K562 (cell line): ENCODE measurements around the gene WFDC13. TPM values are rescaled to one million over a fixed set of nuclear protein-coding genes. Genes with fewer than 3 reads are reported as not detected.

Experiments used
- ATAC-seq: fragments of 200-7000 bp; cut with Tn5 transposase; 3 replicates; pipeline ENCODE4 v1.9.1; 2020; ENCODE audit warnings: moderate library complexity
- BruUV-seq: library from RNA; stranded (reverse); fragments of 400-500 nt; replicated peaks from 2 replicates; lab custom pipeline; 2021; lab: Mats Ljungman, UMichigan
- CTCF ChIA-PET: fragments of 300-600 bp; formaldehyde crosslinking; extraction: SDS; loops from one replicate; lab custom pipeline; 2021; ENCODE audit warnings: low intra/inter-chr PET ratio; lab: Yijun Ruan, JAX
- POLR2A ChIA-PET: fragments of 300-600, 350-650 bp; sonication (Branson Sonifier 250); formaldehyde crosslinking; extraction: SDS; loops from one replicate; lab custom pipeline; 2021; ENCODE audit warnings: antibody characterized with exemption, inconsistent platforms; lab: Yijun Ruan, JAX
- DNase-seq, 4 experiments: peaks; one replicate each; pipeline versions ENCODE4 v3.0.0 to v3.0.0-alpha.2; 2011 to 2018; ENCODE audit warnings: low spot score in 3 of 4, mixed read lengths in 3 of 4; ENCODE audit errors: extremely low read depth in 1 of 4
- FAIRE-seq: peaks from 2 replicates; lab custom pipeline; 2011; peaks lifted over from hg19 to GRCh38; lab: Jason Lieb, UNC
- H2AFZ ChIP-seq: 2 replicates; pipeline ENCODE4 v1.6.0; 2011; ENCODE audit warnings: low read depth, low read length, control low read depth, inconsistent platforms
- H3K27ac ChIP-seq: fragments of 200-600 bp; 3 replicates; pipeline ENCODE4 v1.8.0; 2011; ENCODE audit warnings: low read depth, mild to moderate bottlenecking, control low read depth, inconsistent platforms, low read length, moderate library complexity, mixed read lengths; ENCODE audit errors: extremely low read depth
- H3K27me3 ChIP-seq, 2 experiments: fragments of 300-600 bp in 1 of 2; 2 replicates in 1 of 2; 3 replicates in 1 of 2; pipeline versions ENCODE4 v1.6.0 to v1.8.0; 2011; ENCODE audit warnings: inconsistent platforms in 2 of 2, low read length in 2 of 2, mild to moderate bottlenecking in 1 of 2, mixed read lengths in 1 of 2, moderate library complexity in 1 of 2; ENCODE audit not compliant: control insufficient read depth in 2 of 2, insufficient read depth in 2 of 2
- H3K36me3 ChIP-seq: fragments of 300-600 bp; 3 replicates; pipeline ENCODE4 v1.8.0; 2011; ENCODE audit warnings: mild to moderate bottlenecking, low read length, inconsistent platforms; ENCODE audit not compliant: control insufficient read depth, insufficient read depth
- H3K4me1 ChIP-seq, 2 experiments: fragments of 200-600 bp in 1 of 2; replicated peaks in 1 of 2; 2 replicates in 1 of 2; 3 replicates in 1 of 2; pipeline versions ENCODE4 v1.5.1 to v1.8.0; 2011; ENCODE audit warnings: inconsistent platforms in 2 of 2, low read length in 2 of 2, mild to moderate bottlenecking in 1 of 2, mixed read lengths in 1 of 2, moderate library complexity in 1 of 2; ENCODE audit not compliant: control insufficient read depth in 2 of 2, insufficient read depth in 2 of 2
- H3K4me2 ChIP-seq: 2 replicates; pipeline ENCODE4 v1.6.1; 2011; ENCODE audit warnings: low read length, control low read depth, inconsistent platforms, mixed read lengths; ENCODE audit not compliant: insufficient read depth
- H3K4me3 ChIP-seq: fragments of 200-600 bp; sonication (generic), shearing (Covaris generic); 2 replicates; pipeline ENCODE4 v1.5.1; 2016; ENCODE audit warnings: control low read depth, inconsistent platforms
- H3K79me2 ChIP-seq: fragments of 200-600 bp; 3 replicates; pipeline ENCODE4 v1.8.0; 2011; ENCODE audit warnings: low read length, inconsistent platforms; ENCODE audit not compliant: control insufficient read depth, insufficient read depth
- H3K9ac ChIP-seq, 2 experiments: 2 replicates each; pipeline versions ENCODE4 v1.6.0 to v1.6.1; 2011; ENCODE audit warnings: low read depth in 2 of 2, low read length in 2 of 2, control low read depth in 1 of 2, inconsistent platforms in 1 of 2, mild to moderate bottlenecking in 1 of 2, mixed read lengths in 1 of 2; ENCODE audit not compliant: insufficient read depth in 1 of 2
- H3K9me1 ChIP-seq: one replicate; pipeline ENCODE4 v1.6.0; 2011; ENCODE audit warnings: inconsistent platforms, mild to moderate bottlenecking, low read length, moderate library complexity; ENCODE audit not compliant: control insufficient read depth, insufficient read depth
- H3K9me3 ChIP-seq: replicated peaks from 2 replicates; pipeline ENCODE4 v1.5.1; 2011; ENCODE audit warnings: low read depth, low read length, inconsistent platforms; ENCODE audit not compliant: control insufficient read depth, insufficient read depth
- H4K20me1 ChIP-seq: replicated peaks from 2 replicates; pipeline ENCODE4 v1.6.1; 2011; ENCODE audit warnings: low read length, inconsistent platforms, mixed read lengths; ENCODE audit not compliant: control insufficient read depth, insufficient read depth
- ARNT ChIP-seq, 2 experiments: fragments of 450-650 bp; IDR thresholded peaks; 2 replicates each; pipeline ENCODE4 v1.6.1; 2016; ENCODE audit warnings: mild to moderate bottlenecking in 1 of 2
- BCLAF1 ChIP-seq, 2 experiments: fragments of 450-650 bp in 1 of 2; IDR thresholded peaks; 2 replicates each; pipeline ENCODE4 v1.6.1; 2011 to 2017; ENCODE audit warnings: low read depth in 2 of 2, antibody characterized with exemption in 1 of 2, borderline replicate concordance in 1 of 2, low read length in 1 of 2, mild to moderate bottlenecking in 1 of 2, mixed read lengths in 1 of 2; ENCODE audit not compliant: control insufficient read depth in 1 of 2
- CREB1 ChIP-seq, 2 experiments: sonication (generic) in 1 of 2; formaldehyde crosslinking in 1 of 2; IDR thresholded peaks; 2 replicates each; pipeline versions ENCODE4 v1.6.1 to v1.8.0; 2012 to 2022; ENCODE audit warnings: inconsistent platforms in 1 of 2, mild to moderate bottlenecking in 1 of 2, missing genetic modification reagents in 1 of 2, moderate library complexity in 1 of 2
- HMBOX1 ChIP-seq: sonication (generic); IDR thresholded peaks from 2 replicates; pipeline ENCODE4 v1.6.1; 2016
- ZNF124 ChIP-seq: sonication (generic); formaldehyde crosslinking; IDR thresholded peaks from 2 replicates; pipeline ENCODE4 v1.8.1; 2022; ENCODE audit warnings: missing genetic modification reagents
- ZNF407 ChIP-seq: fragments of 450-650 bp; IDR thresholded peaks from 2 replicates; pipeline ENCODE4 v1.6.1; 2016; ENCODE audit warnings: low read depth
- in situ Hi-C: fragments of 300-500 bp; cut with MboI; formaldehyde crosslinking; loops from 4 replicates; pipeline ENCODE4 v1.15.0; 2018; ENCODE audit warnings: inconsistent platforms, mixed read lengths
- intact Hi-C: fragments of 100-400 bp; cut with micrococcal nuclease; formaldehyde crosslinking; loops from 2 replicates; pipeline ENCODE4 v1.14.2; 2022
- polyA plus RNA-seq, 8 experiments: library from polyadenylated mRNA; depleted of rRNA in 4 of 8; stranded (reverse) in 5 of 8; unstranded in 3 of 8; fragments of >200 nt; fragmentation: Nextera tagmentation in 2 of 8; fragmentation: Illumina TruSeq in 1 of 8; extraction: Ambion mirVana in 2 of 8; extraction: Trizol in 1 of 8; gene quantifications; 2 replicates each; pipeline versions ENCODE4 v1.2.1 to v1.2.3, GENCODE V29; 2011 to 2014; ENCODE audit warnings: inconsistent platforms in 1 of 8, missing spikeins in 1 of 8
- total RNA-seq, 7 experiments: library from RNA; depleted of rRNA in 6 of 7; stranded (reverse); fragments of >200 nt in 6 of 7; fragmentation: Illumina TruSeq in 2 of 7; extraction: Trizol in 2 of 7; gene quantifications; 2 replicates each; pipeline versions ENCODE4 v1.2.1 to v1.2.3, GENCODE V29; 2011 to 2021; ENCODE audit warnings: low replicate concordance in 1 of 7

WFDC13 gene
- total and polyA plus RNA-seq, 9 of the 15 experiments (the other 6 are each of a cell fraction or from before 2014, with no cell fraction given), result not detected

GRCh38 chr20:45670139-45670538 lies 31.7 kb upstream of the WFDC13 start, which contains the start of gene WFDC11 (continued):
- no peak for TF ChIP-seq BCLAF1 (IDR thresholded peaks at IDR 0.05; ENCODE audit: borderline replicate concordance in 1 of 2, control insufficient read depth in 1 of 2, low read depth in 2 of 2, low read length in 1 of 2)

- no peaks in the 10 kb centered on the region for H3K27me3 ChIP-seq
- no TSS peak for BruUV-seq
- CTCF ChIA-PET, result interaction anchor here (0.7 kb wide), 1 partner anchor 93 kb away, joined by 3 read pairs; no protein-coding TSS in a partner anchor
- no peaks in the 10 kb centered on the region for H3K79me2 ChIP-seq
- H3K9ac ChIP-seq, result no peak overlapping the region
- DNase-seq (no peak), ATAC-seq (no peak), FAIRE-seq (no peak)
- no peak overlapping the region for H3K27ac ChIP-seq
- H3K9me3 ChIP-seq, result no peaks in the 10 kb centered on the region
- no peak overlapping the region for H3K4me3 ChIP-seq
- POLR2A ChIA-PET, result no interaction called here
- in situ Hi-C loops, result no loop called here
- H3K4me2 ChIP-seq, result no peak overlapping the region
- intact Hi-C loops, result no loop called here
- H2AFZ ChIP-seq, result no peak overlapping the region
- H4K20me1 ChIP-seq, result no peaks in the 10 kb centered on the region
- no peaks in the 10 kb centered on the region for H3K36me3 ChIP-seq
- no peaks in the 10 kb centered on the region for H3K9me1 ChIP-seq
- H3K4me1 ChIP-seq, result no peaks in the 10 kb centered on the region
- TF ChIP-seq ARNT (IDR thresholded peaks at IDR 0.05) (no peak), HMBOX1 (no peak), ZNF124 (CRISPR knock-in tag) (no peak), ZNF407 (no peak), CREB1 (IDR thresholded peaks at IDR 0.05) (no peak), CREB1 (CRISPR knock-in tag; IDR thresholded peaks at IDR 0.05) (no peak)
These were observed 29.1 kb upstream of the WFDC13 start for GRCh38 chr20:45672765-45673164.
